ENCODE measurements around the gene PHTF2. TPM values are rescaled to one million over a fixed set of nuclear protein-coding genes. Genes with fewer than 3 reads are reported as not detected.

The PHTF2 gene
- total RNA-seq, 1 donor from 2014 or later = 27.0 TPM

DNA sequence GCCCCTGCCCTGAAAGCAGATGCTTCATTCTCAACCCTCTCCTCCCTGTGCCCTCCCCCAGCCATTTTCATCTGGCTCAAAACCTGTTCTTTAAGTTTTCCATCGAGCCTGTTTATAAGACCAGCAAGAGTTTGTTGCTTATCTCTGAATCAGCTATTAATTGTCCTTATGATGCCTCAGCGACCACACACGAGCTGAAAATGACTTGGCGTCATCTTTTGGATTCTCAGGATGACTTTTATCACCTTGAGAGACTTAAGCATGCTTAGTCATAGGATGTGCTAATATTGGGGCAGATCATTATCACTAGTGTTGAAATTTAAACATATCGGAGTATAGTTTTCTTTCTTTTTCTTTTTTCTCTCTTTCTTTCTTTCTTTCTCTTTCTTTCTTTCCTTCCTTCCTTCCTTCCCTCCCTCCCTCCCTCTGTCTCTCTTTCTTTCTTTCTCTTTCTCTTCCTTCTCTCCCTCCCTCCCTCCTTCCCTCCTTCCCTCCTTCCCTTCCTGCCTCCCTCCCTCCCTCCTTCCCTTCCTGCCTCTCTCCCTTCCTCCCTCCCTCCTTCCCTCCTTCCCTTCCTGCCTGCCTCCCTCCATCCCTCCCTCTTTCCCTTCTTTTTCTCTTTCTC, 184.5 kb downstream of the PHTF2 start:
- DNase-seq (ENCODE audit: low read depth) (peak; percentile 25), FAIRE-seq (no peak)
- H3K27ac ChIP-seq (ENCODE audit: low read depth, low read length) = no peak overlapping the region
- no peak overlapping the region for H3K4me3 ChIP-seq (ENCODE audit: insufficient read depth, low read depth, low read length)
- Mint-ChIP-seq H3K27ac (ENCODE audit: unreplicated experiment) (no peak overlapping the region), H3K4me3 (ENCODE audit: unreplicated experiment) (no peak overlapping the region), H3K36me3 (ENCODE audit: low read depth, unreplicated experiment) (no peaks in the 10 kb centered on the region), H3K9me3 (ENCODE audit: unreplicated experiment) (peaks cover 4% of the 10 kb centered on the region), H3K27me3 (ENCODE audit: low read depth, unreplicated experiment) (no peaks in the 10 kb centered on the region), H3K4me1 (ENCODE audit: low read depth, unreplicated experiment) (peaks cover 8% of the 10 kb centered on the region)
- no peak overlapping the region for H3K9ac ChIP-seq (ENCODE audit: low read length)
- H4K20me1 ChIP-seq (ENCODE audit: insufficient read depth, low read length) = no peaks in the 10 kb centered on the region
- H3K4me1 ChIP-seq (ENCODE audit: insufficient read depth, low read length) = no peaks in the 10 kb centered on the region
- no peak overlapping the region for H3K4me2 ChIP-seq (ENCODE audit: low read length)
- no peaks in the 10 kb centered on the region for H3K9me3 ChIP-seq (ENCODE audit: insufficient read depth, low read depth, low read length)
- no peak overlapping the region for H2AFZ ChIP-seq (ENCODE audit: low read depth, low read length)
- H3K27me3 ChIP-seq (ENCODE audit: insufficient read depth, low read length) = no peaks in the 10 kb centered on the region
- no peaks in the 10 kb centered on the region for H3K79me2 ChIP-seq (ENCODE audit: insufficient read depth, low read length)
- TF ChIP-seq, protein P1, sequence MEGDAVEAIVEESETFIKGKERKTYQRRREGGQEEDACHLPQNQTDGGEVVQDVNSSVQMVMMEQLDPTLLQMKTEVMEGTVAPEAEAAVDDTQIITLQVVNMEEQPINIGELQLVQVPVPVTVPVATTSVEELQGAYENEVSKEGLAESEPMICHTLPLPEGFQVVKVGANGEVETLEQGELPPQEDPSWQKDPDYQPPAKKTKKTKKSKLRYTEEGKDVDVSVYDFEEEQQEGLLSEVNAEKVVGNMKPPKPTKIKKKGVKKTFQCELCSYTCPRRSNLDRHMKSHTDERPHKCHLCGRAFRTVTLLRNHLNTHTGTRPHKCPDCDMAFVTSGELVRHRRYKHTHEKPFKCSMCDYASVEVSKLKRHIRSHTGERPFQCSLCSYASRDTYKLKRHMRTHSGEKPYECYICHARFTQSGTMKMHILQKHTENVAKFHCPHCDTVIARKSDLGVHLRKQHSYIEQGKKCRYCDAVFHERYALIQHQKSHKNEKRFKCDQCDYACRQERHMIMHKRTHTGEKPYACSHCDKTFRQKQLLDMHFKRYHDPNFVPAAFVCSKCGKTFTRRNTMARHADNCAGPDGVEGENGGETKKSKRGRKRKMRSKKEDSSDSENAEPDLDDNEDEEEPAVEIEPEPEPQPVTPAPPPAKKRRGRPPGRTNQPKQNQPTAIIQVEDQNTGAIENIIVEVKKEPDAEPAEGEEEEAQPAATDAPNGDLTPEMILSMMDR (IDR thresholded peaks at IDR 0.05; ENCODE audit: insufficient read depth, low read depth, low read length) = no peak
- no peak for TF ChIP-seq EZH2 (IDR thresholded peaks at IDR 0.05; ENCODE audit: insufficient read depth, low read length)
- H3K36me3 ChIP-seq (ENCODE audit: insufficient read depth, low read length) = no peaks in the 10 kb centered on the region

DNA sequence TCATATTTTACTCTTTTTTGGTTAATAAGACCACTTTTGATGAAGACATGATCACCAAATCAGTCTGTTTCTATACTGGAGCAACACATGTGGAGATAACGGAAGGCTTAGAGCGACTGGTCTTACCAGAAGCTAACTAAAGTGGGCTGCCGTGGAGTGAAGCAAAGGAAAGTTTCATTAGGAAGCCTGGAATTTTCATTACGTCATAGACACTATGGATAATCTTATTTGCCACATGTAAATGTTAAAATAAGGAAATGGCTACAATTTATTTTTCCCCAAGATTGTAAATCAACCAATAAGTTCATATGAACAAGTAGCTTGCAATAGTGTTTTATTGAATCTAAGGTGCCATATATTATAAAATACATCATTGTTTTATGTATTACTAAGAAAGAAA, 185.4 kb downstream of the PHTF2 start:
- no peak for FAIRE-seq
- H2AFZ ChIP-seq (ENCODE audit: low read depth, low read length) = no peak overlapping the region
- Mint-ChIP-seq H3K27ac (ENCODE audit: unreplicated experiment) (no peak overlapping the region), H3K36me3 (ENCODE audit: low read depth, unreplicated experiment) (no peaks in the 10 kb centered on the region), H3K9me3 (ENCODE audit: unreplicated experiment) (peaks cover 4% of the 10 kb centered on the region), H3K4me3 (ENCODE audit: unreplicated experiment) (no peak overlapping the region), H3K4me1 (ENCODE audit: low read depth, unreplicated experiment) (peaks cover 8% of the 10 kb centered on the region), H3K27me3 (ENCODE audit: low read depth, unreplicated experiment) (no peaks in the 10 kb centered on the region)
- H3K9ac ChIP-seq (ENCODE audit: low read length) = no peak overlapping the region
- H3K4me3 ChIP-seq (ENCODE audit: insufficient read depth, low read depth, low read length) = no peak overlapping the region
- no peaks in the 10 kb centered on the region for H3K4me1 ChIP-seq (ENCODE audit: insufficient read depth, low read length)
- no peaks in the 10 kb centered on the region for H4K20me1 ChIP-seq (ENCODE audit: insufficient read depth, low read length)
- H3K4me2 ChIP-seq (ENCODE audit: low read length) = no peak overlapping the region
- no peaks in the 10 kb centered on the region for H3K36me3 ChIP-seq (ENCODE audit: insufficient read depth, low read length)
- TF ChIP-seq, protein P1 (IDR thresholded peaks at IDR 0.05; ENCODE audit: insufficient read depth, low read depth, low read length) = no peak
- TF ChIP-seq EZH2 (IDR thresholded peaks at IDR 0.05; ENCODE audit: insufficient read depth, low read length) = no peak
- H3K79me2 ChIP-seq (ENCODE audit: insufficient read depth, low read length) = no peaks in the 10 kb centered on the region
- no peak for DNase-seq (ENCODE audit: low read depth)
- H3K27ac ChIP-seq (ENCODE audit: low read depth, low read length) = no peak overlapping the region
- no peaks in the 10 kb centered on the region for H3K9me3 ChIP-seq (ENCODE audit: insufficient read depth, low read depth, low read length)
- no peaks in the 10 kb centered on the region for H3K27me3 ChIP-seq (ENCODE audit: insufficient read depth, low read length)

DNA sequence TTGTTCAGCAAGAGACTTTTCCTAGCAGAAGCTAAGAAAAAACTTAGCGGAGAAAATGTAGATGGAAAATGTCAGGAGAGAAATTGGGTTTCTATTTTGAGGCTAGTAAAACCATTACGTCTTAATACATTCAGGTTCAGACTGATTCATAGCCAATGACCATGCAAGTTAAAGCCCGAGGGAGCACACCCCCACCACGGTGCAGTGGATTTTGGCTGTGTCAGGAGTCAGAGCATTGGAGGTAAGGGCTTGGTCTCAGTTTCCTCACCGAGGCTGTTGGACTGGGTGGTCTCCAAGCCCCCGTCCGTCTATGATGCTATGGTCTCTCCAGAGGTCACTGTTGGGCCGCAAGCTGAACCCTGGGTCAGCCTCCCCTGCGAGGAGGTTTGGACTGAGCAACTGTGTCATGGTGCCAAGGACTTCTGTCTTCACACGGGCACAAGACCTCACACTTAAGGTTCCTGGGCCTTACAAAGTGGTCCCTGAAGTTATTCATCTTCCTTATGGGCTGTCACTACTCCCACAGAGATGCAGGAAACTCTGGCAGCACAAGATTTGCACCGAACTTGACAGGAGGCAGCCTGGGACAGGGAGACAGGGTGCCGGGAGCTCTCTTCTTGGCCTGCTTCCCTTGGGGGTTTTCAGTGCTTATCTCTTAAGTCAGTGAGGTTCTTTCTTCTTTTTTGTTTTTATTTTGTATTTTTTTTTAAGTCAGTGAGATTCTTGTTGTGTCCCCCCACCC, 186.8 kb downstream of the PHTF2 start:
- no peak for FAIRE-seq
- TF ChIP-seq, protein P1 (IDR thresholded peaks at IDR 0.05; ENCODE audit: insufficient read depth, low read depth, low read length) = no peak
- TF ChIP-seq EZH2 (IDR thresholded peaks at IDR 0.05; ENCODE audit: insufficient read depth, low read length) = no peak
- no peak overlapping the region for H3K4me2 ChIP-seq (ENCODE audit: low read length)
- no peaks in the 10 kb centered on the region for H3K36me3 Mint-ChIP-seq (ENCODE audit: low read depth, unreplicated experiment)
- no peaks in the 10 kb centered on the region for H3K9me3 ChIP-seq (ENCODE audit: insufficient read depth, low read depth, low read length)
- no peaks in the 10 kb centered on the region for H3K36me3 ChIP-seq (ENCODE audit: insufficient read depth, low read length)
- no peak overlapping the region for H3K4me3 ChIP-seq (ENCODE audit: insufficient read depth, low read depth, low read length)
- no peak for DNase-seq (ENCODE audit: low read depth)
- H3K27me3 ChIP-seq (ENCODE audit: insufficient read depth, low read length) = no peaks in the 10 kb centered on the region
- no peak overlapping the region for H3K27ac Mint-ChIP-seq (ENCODE audit: unreplicated experiment)
- H3K4me1 ChIP-seq (ENCODE audit: insufficient read depth, low read length) = no peaks in the 10 kb centered on the region
- H2AFZ ChIP-seq (ENCODE audit: low read depth, low read length) = no peak overlapping the region
- H3K4me1 Mint-ChIP-seq (ENCODE audit: low read depth, unreplicated experiment) = peaks cover 7% of the 10 kb centered on the region
- no peaks in the 10 kb centered on the region for H4K20me1 ChIP-seq (ENCODE audit: insufficient read depth, low read length)
- no peak overlapping the region for H3K9ac ChIP-seq (ENCODE audit: low read length)
- H3K27me3 Mint-ChIP-seq (ENCODE audit: low read depth, unreplicated experiment) = no peaks in the 10 kb centered on the region
- H3K79me2 ChIP-seq (ENCODE audit: insufficient read depth, low read length) = no peaks in the 10 kb centered on the region
- no peak overlapping the region for H3K27ac ChIP-seq (ENCODE audit: low read depth, low read length)
- H3K4me3 Mint-ChIP-seq (ENCODE audit: unreplicated experiment) = no peak overlapping the region
- H3K9me3 Mint-ChIP-seq (ENCODE audit: unreplicated experiment) = peaks cover 7% of the 10 kb centered on the region

Data from astrocyte (in vitro differentiated cells and primary cell).